CD4-positive, alpha-beta T cell treated with Interleukin-12 subunit alpha and Interleukin-12 subunit beta, for 1 hour (primary cell): ENCODE measurements around the gene HBS1L.

ENCODE experiments used
- DNase-seq: peaks from one replicate; pipeline ENCODE4 v3.0.0-alpha.2; 2020

HBS1L gene

GRCh38 chr6:135033238-135033637 lies 21.4 kb downstream of the HBS1L start:
- no peak for DNase-seq

GRCh38 chr6:135030532-135031178 lies 24.0 kb downstream of the HBS1L start:
- DNase-seq, result no peak

- peak; percentile 45 for DNase-seq
Observed at GRCh38 chr6:135030056-135030473, 24.6 kb downstream of the HBS1L start.

GRCh38 chr6:135025775-135026174 lies 28.8 kb downstream of the HBS1L start:
- DNase-seq, result no peak

- DNase-seq, result no peak
Observed at GRCh38 chr6:135025175-135025574, 29.4 kb downstream of the HBS1L start.

GRCh38 chr6:135022050-135022697 lies 32.4 kb downstream of the HBS1L start:
- no peak for DNase-seq

GRCh38 chr6:135021310-135022049 lies 33.1 kb downstream of the HBS1L start:
- no peak for DNase-seq

GRCh38 chr6:135018941-135019340 lies 35.7 kb downstream of the HBS1L start:
- DNase-seq, result no peak

- DNase-seq, result no peak
Observed at GRCh38 chr6:135018052-135018451, 36.6 kb downstream of the HBS1L start.

- DNase-seq, result peak; percentile 51
Observed at GRCh38 chr6:135014353-135014832, 40.2 kb downstream of the HBS1L start.

- DNase-seq, result no peak
Observed at GRCh38 chr6:135013211-135013610, 41.4 kb downstream of the HBS1L start.

- DNase-seq, result no peak
Observed at GRCh38 chr6:135012764-135013163, 41.9 kb downstream of the HBS1L start.

- DNase-seq, result no peak
Observed at GRCh38 chr6:135012349-135012748, 42.3 kb downstream of the HBS1L start.

GRCh38 chr6:135008941-135009290 lies 45.7 kb downstream of the HBS1L start:
- no peak for DNase-seq

- no peak for DNase-seq
Observed at GRCh38 chr6:135008072-135008940, 46.3 kb downstream of the HBS1L start.

- no peak for DNase-seq
Observed at GRCh38 chr6:135006386-135006914, 48.2 kb downstream of the HBS1L start.

- no peak for DNase-seq
Observed at GRCh38 chr6:135004399-135004798, 50.2 kb downstream of the HBS1L start.

- DNase-seq, result no peak
Observed at GRCh38 chr6:135002974-135003703, 51.5 kb downstream of the HBS1L start.

- DNase-seq, result peak; percentile 39
Observed at GRCh38 chr6:135002229-135002844, 52.3 kb downstream of the HBS1L start.

GRCh38 chr6:134999107-134999506 lies 55.5 kb downstream of the HBS1L start:
- DNase-seq, result no peak
